Measurements from ENCODE around the gene RLN3. TPM values are rescaled to one million over a fixed set of nuclear protein-coding genes. Genes with fewer than 3 reads are reported as not detected.
"Not testable (repeated sequence)": the region's sequence is repeated elsewhere in the genome, so short reads cannot be mapped to it uniquely, and the experiment has no call there.

RLN3 gene
- total and polyA plus RNA-seq, 2 donors from 2014 or later = not detected

GRCh38 chr19:14031719-14032480 is 4.0 kb downstream of the RLN3 start, which contains the start of gene IL27RA:
Gene IL27RA, plus strand, starts transcription at chr19:14031762. Its CDS starts 111 bp downstream, at chr19:14031873.
- Histone ChIP-seq H3K9ac (ENCODE audit: low read length in 3 of 3) (peak within 1 kb of the TSS in 2 of 3 donors; percentile 40 to 63), H3K9me3 (ENCODE audit: control insufficient read depth in 2 of 3, insufficient read depth in 1 of 3, low read length in 3 of 3) (no peaks in the 10 kb centered on the region), H3K27ac (ENCODE audit: low read depth in 2 of 2, low read length in 2 of 2) (no peak within 1 kb of the TSS), H3K4me3 (ENCODE audit: low read length in 3 of 3) (peak within 1 kb of the TSS; percentile 37 to 63 (median 63)), H3K36me3 (ENCODE audit: control insufficient read depth in 2 of 3, insufficient read depth in 3 of 3, low read length in 3 of 3) (no peaks in the 10 kb centered on the region), H3K4me1 (ENCODE audit: control insufficient read depth in 2 of 3, insufficient read depth in 2 of 3, low read depth in 1 of 3, low read length in 3 of 3) (peaks cover 0 to 4% (median 0%) of the 10 kb centered on the region in 3 donors), H3K27me3 (ENCODE audit: control insufficient read depth, insufficient read depth, low read length) (no peaks in the 10 kb centered on the region)
- FAIRE-seq = no peak
- peak; percentile 45 for TF ChIP-seq CTCF (IDR thresholded peaks at IDR 0.05; ENCODE audit: borderline replicate concordance, extremely low read depth, insufficient read depth)
- intact Hi-C loops (cut with DNase I) = no loop called here
- peak; percentile 78 to 88 (median 81) for DNase-seq

- FAIRE-seq (no peak), DNase-seq (no peak)
- intact Hi-C loops (cut with DNase I) = no loop called here
- H3K9me3 ChIP-seq (ENCODE audit: control insufficient read depth in 2 of 3, insufficient read depth in 1 of 3, low read length in 3 of 3) = no peaks in the 10 kb centered on the region
- no peak for TF ChIP-seq CTCF (IDR thresholded peaks at IDR 0.05; ENCODE audit: borderline replicate concordance, extremely low read depth, insufficient read depth)
- H3K4me3 ChIP-seq (ENCODE audit: low read length in 3 of 3) = no peak overlapping the region
- H3K27me3 ChIP-seq (ENCODE audit: control insufficient read depth, insufficient read depth, low read length) = no peaks in the 10 kb centered on the region
- H3K9ac ChIP-seq (ENCODE audit: low read length in 3 of 3) = no peak overlapping the region
- H3K4me1 ChIP-seq (ENCODE audit: control insufficient read depth in 2 of 3, insufficient read depth in 2 of 3, low read depth in 1 of 3, low read length in 3 of 3) = peaks cover 0 to 4% (median 0%) of the 10 kb centered on the region in 3 donors
- no peak overlapping the region for H3K27ac ChIP-seq (ENCODE audit: low read depth in 2 of 2, low read length in 2 of 2)
- no peaks in the 10 kb centered on the region for H3K36me3 ChIP-seq (ENCODE audit: control insufficient read depth in 2 of 3, insufficient read depth in 3 of 3, low read length in 3 of 3)
Observed at GRCh38 chr19:14033946-14034345, 6.0 kb downstream of the RLN3 start.

- DNase-seq; FAIRE-seq; H3K27ac ChIP-seq (ENCODE audit: low read depth in 2 of 2, low read length in 2 of 2); H3K9me3 ChIP-seq (ENCODE audit: control insufficient read depth in 2 of 3, insufficient read depth in 1 of 3, low read length in 3 of 3); H3K9ac ChIP-seq (ENCODE audit: low read length in 3 of 3); intact Hi-C loops (cut with DNase I); H3K36me3 ChIP-seq (ENCODE audit: control insufficient read depth in 2 of 3, insufficient read depth in 3 of 3, low read length in 3 of 3); H3K27me3 ChIP-seq (ENCODE audit: control insufficient read depth, insufficient read depth, low read length); H3K4me3 ChIP-seq (ENCODE audit: low read length in 3 of 3); H3K4me1 ChIP-seq (ENCODE audit: control insufficient read depth in 2 of 3, insufficient read depth in 2 of 3, low read depth in 1 of 3, low read length in 3 of 3): not testable (repeated sequence)
Observed at GRCh38 chr19:14035159-14035558, 7.2 kb downstream of the RLN3 start.

- FAIRE-seq (no peak), DNase-seq (no peak)
- intact Hi-C loops (cut with DNase I) = no loop called here
- H3K27ac ChIP-seq (ENCODE audit: low read depth in 2 of 2, low read length in 2 of 2) = no peak overlapping the region
- no peaks in the 10 kb centered on the region for H3K27me3 ChIP-seq (ENCODE audit: control insufficient read depth, insufficient read depth, low read length)
- H3K4me1 ChIP-seq (ENCODE audit: control insufficient read depth in 2 of 3, insufficient read depth in 2 of 3, low read depth in 1 of 3, low read length in 3 of 3) = peaks cover 0 to 4% (median 0%) of the 10 kb centered on the region in 3 donors
- no peak for TF ChIP-seq CTCF (IDR thresholded peaks at IDR 0.05; ENCODE audit: borderline replicate concordance, extremely low read depth, insufficient read depth)
- no peak overlapping the region for H3K4me3 ChIP-seq (ENCODE audit: low read length in 3 of 3)
- H3K9me3 ChIP-seq (ENCODE audit: control insufficient read depth in 2 of 3, insufficient read depth in 1 of 3, low read length in 3 of 3) = no peaks in the 10 kb centered on the region
- no peaks in the 10 kb centered on the region for H3K36me3 ChIP-seq (ENCODE audit: control insufficient read depth in 2 of 3, insufficient read depth in 3 of 3, low read length in 3 of 3)
- H3K9ac ChIP-seq (ENCODE audit: low read length in 3 of 3) = no peak overlapping the region
Observed at GRCh38 chr19:14035706-14036105, 7.8 kb downstream of the RLN3 start.
